K562 (cell line): ENCODE measurements around the gene ZNF609. TPM values are rescaled to one million over a fixed set of nuclear protein-coding genes. Genes with fewer than 3 reads are reported as not detected.

Experiments used
- ARID1B ChIP-seq: fragments of 450-650 bp; IDR thresholded peaks from 2 replicates; pipeline ENCODE4 v1.6.1; 2016; ENCODE audit warnings: antibody characterized with exemption, mild to moderate bottlenecking, inconsistent platforms
- C11orf30 ChIP-seq: fragments of 450-650 bp; IDR thresholded peaks from 2 replicates; pipeline ENCODE4 v1.6.1; 2016; ENCODE audit warnings: low read depth, mild to moderate bottlenecking
- CBX3 ChIP-seq, 2 experiments: IDR thresholded peaks; 1 replicate in 1 of 2; 2 replicates in 1 of 2; pipeline ENCODE4 v1.6.1; 2012; ENCODE audit warnings: inconsistent platforms in 2 of 2, low read length in 2 of 2, borderline replicate concordance in 1 of 2, control low read depth in 1 of 2
- CREBBP ChIP-seq: IDR thresholded peaks from one replicate; pipeline ENCODE4 v1.6.1; 2012; ENCODE audit warnings: low read depth, mild to moderate bottlenecking, control low read depth, inconsistent platforms, low read length
- CUX1 ChIP-seq: fragments of 200-800 bp; sonication (Bioruptor generic); IDR thresholded peaks from 2 replicates; pipeline ENCODE4 v1.6.1; 2016; ENCODE audit warnings: missing genetic modification characterization, missing compliant biosample characterization
- FOXP1 ChIP-seq: sonication (generic); formaldehyde crosslinking; IDR thresholded peaks from 2 replicates; pipeline ENCODE4 v1.8.0; 2022; ENCODE audit warnings: mild to moderate bottlenecking, missing genetic modification reagents
- ILK ChIP-seq: fragments of 450-650 bp; IDR thresholded peaks from 2 replicates; pipeline ENCODE4 v1.6.1; 2016; ENCODE audit warnings: missing genetic modification characterization, low read depth, mild to moderate bottlenecking, missing compliant biosample characterization, moderate library complexity, borderline replicate concordance
- MYC ChIP-seq, 2 experiments: fragments of 250-450 bp in 1 of 2; sonication (Bioruptor Pico) in 1 of 2; IDR thresholded peaks; 2 replicates each; pipeline versions ENCODE4 v1.5.1 to v1.6.1; 2012 to 2021; ENCODE audit warnings: low read depth in 2 of 2, borderline replicate concordance in 1 of 2, improper control_type of control experiment in 1 of 2, low read length in 1 of 2, mild to moderate bottlenecking in 1 of 2, moderate library complexity in 1 of 2
- NUFIP1 ChIP-seq: fragments of 450-650 bp; IDR thresholded peaks from 2 replicates; pipeline ENCODE4 v1.6.1; 2018; ENCODE audit not compliant: partially characterized antibody
- RBM17 ChIP-seq: fragments of 200-400 bp; formaldehyde crosslinking; IDR thresholded peaks from 2 replicates; pipeline ENCODE4 v1.6.1; 2017; ENCODE audit warnings: low read depth, mild to moderate bottlenecking, low read length, borderline replicate concordance
- THAP7 ChIP-seq: fragments of 250-450 bp; sonication (Bioruptor Pico); IDR thresholded peaks from 2 replicates; pipeline ENCODE4 v1.5.0; 2021
- TRIM25 ChIP-seq: fragments of 450-650 bp; IDR thresholded peaks from 2 replicates; pipeline ENCODE4 v1.7.0; 2016; ENCODE audit warnings: borderline replicate concordance
- ZFX ChIP-seq: sonication (generic); formaldehyde crosslinking; IDR thresholded peaks from 2 replicates; pipeline ENCODE4 v1.8.0; 2022; ENCODE audit warnings: mild to moderate bottlenecking, missing genetic modification reagents, moderate library complexity
- ZNF511 ChIP-seq: sonication (generic); formaldehyde crosslinking; IDR thresholded peaks from 2 replicates; pipeline ENCODE4 v1.8.0; 2022; ENCODE audit warnings: mild to moderate bottlenecking, missing genetic modification reagents
- polyA plus RNA-seq, 8 experiments: library from polyadenylated mRNA; depleted of rRNA in 4 of 8; stranded (reverse) in 5 of 8; unstranded in 3 of 8; fragments of >200 nt; fragmentation: Nextera tagmentation in 2 of 8; fragmentation: Illumina TruSeq in 1 of 8; extraction: Ambion mirVana in 2 of 8; extraction: Trizol in 1 of 8; gene quantifications; 2 replicates each; pipeline versions ENCODE4 v1.2.1 to v1.2.3, GENCODE V29; 2011 to 2014; ENCODE audit warnings: inconsistent platforms in 1 of 8, missing spikeins in 1 of 8
- total RNA-seq, 7 experiments: library from RNA; depleted of rRNA in 6 of 7; stranded (reverse); fragments of >200 nt in 6 of 7; fragmentation: Illumina TruSeq in 2 of 7; extraction: Trizol in 2 of 7; gene quantifications; 2 replicates each; pipeline versions ENCODE4 v1.2.1 to v1.2.3, GENCODE V29; 2011 to 2021; ENCODE audit warnings: low replicate concordance in 1 of 7
- TF ChIP-seq, protein P1 (sequence below): fragments of 450-650 bp; IDR thresholded peaks from 2 replicates; pipeline ENCODE4 v1.6.1; 2014; ENCODE audit warnings: low read depth, mild to moderate bottlenecking, moderate library complexity, borderline replicate concordance

Gene ZNF609
- total and polyA plus RNA-seq, 9 of the 15 experiments (the other 6 are each of a cell fraction or from before 2014, with no cell fraction given), result 3.0 to 38.7 (median 17.8) TPM

GRCh38 chr15:64695561-64695992 lies 235.2 kb downstream of the ZNF609 start (continued):
- TF ChIP-seq TRIM25 (no peak), ILK (tag) (no peak), CREBBP (no peak), ARID1B (peak; percentile 99), ZFX (CRISPR knock-in tag) (no peak), C11orf30 (no peak), FOXP1 (CRISPR knock-in tag) (peak; percentile 51; the same call in 1 of the 2 replicates), MYC (IDR thresholded peaks at IDR 0.05; ENCODE audit: low read depth, low read length) (no peak; the same call in 1 of the 2 replicates), MYC (CRISPR knock-in tag; IDR thresholded peaks at IDR 0.05; ENCODE audit: borderline replicate concordance, low read depth) (no peak), THAP7 (CRISPR knock-in tag) (no peak), RBM17 (no peak), CUX1 (peak; percentile 49; the same call in 1 of the 2 replicates), ZNF511 (CRISPR knock-in tag) (no peak), NUFIP1 (no peak), CBX3 (IDR thresholded peaks at IDR 0.05; ENCODE audit: borderline replicate concordance in 1 of 2, low read length in 2 of 2) (peak in 1 of 2 experiments; percentile 59; a peak in 1 of 3 replicates)
- TF ChIP-seq, protein P1, sequence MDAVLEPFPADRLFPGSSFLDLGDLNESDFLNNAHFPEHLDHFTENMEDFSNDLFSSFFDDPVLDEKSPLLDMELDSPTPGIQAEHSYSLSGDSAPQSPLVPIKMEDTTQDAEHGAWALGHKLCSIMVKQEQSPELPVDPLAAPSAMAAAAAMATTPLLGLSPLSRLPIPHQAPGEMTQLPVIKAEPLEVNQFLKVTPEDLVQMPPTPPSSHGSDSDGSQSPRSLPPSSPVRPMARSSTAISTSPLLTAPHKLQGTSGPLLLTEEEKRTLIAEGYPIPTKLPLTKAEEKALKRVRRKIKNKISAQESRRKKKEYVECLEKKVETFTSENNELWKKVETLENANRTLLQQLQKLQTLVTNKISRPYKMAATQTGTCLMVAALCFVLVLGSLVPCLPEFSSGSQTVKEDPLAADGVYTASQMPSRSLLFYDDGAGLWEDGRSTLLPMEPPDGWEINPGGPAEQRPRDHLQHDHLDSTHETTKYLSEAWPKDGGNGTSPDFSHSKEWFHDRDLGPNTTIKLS, result 0 out of 2 replicates have a peak, but pooled peaks have one; percentile 31
